HG03469 (cell line): ENCODE data around the gene DPEP3.
"Not testable (repeated sequence)": the region's sequence is repeated elsewhere in the genome, so short reads cannot be mapped to it uniquely, and the experiment has no call there.

Experiments
- ATAC-seq: cut with Tn5 transposase; IDR thresholded peaks from one replicate; pipeline ENCODE4 v1.9.1; 2021; ENCODE audit warnings: mild to moderate bottlenecking, moderate library complexity, moderate number of reproducible peaks; ENCODE audit not compliant: unreplicated experiment

The DPEP3 gene

GRCh38 chr16:67995423-67995822 is 15.1 kb upstream of the DPEP3 start:
- no peak for ATAC-seq

GRCh38 chr16:67994040-67994408 is 13.7 kb upstream of the DPEP3 start:
- ATAC-seq: not testable (repeated sequence)

- ATAC-seq: peak; percentile 47
Observed at GRCh38 chr16:67993207-67994039, 13.1 kb upstream of the DPEP3 start.

GRCh38 chr16:67992661-67993206 is 12.4 kb upstream of the DPEP3 start:
- no peak for ATAC-seq

- no peak for ATAC-seq
Observed at GRCh38 chr16:67990018-67990386, 9.7 kb upstream of the DPEP3 start.

- no peak for ATAC-seq
Observed at GRCh38 chr16:67989322-67990017, 9.2 kb upstream of the DPEP3 start.

GRCh38 chr16:67988675-67989074 is 8.4 kb upstream of the DPEP3 start:
- ATAC-seq: no peak

- ATAC-seq: no peak
Observed at GRCh38 chr16:67987460-67988160, 7.3 kb upstream of the DPEP3 start.

GRCh38 chr16:67986949-67987348 is 6.7 kb upstream of the DPEP3 start:
- no peak for ATAC-seq

- ATAC-seq: no peak
Observed at GRCh38 chr16:67982011-67982696, 1.9 kb upstream of the DPEP3 start.

GRCh38 chr16:67977469-67978227 is 2.7 kb downstream of the DPEP3 start:
- no peak for ATAC-seq

- ATAC-seq: no peak
Observed at GRCh38 chr16:67977005-67977404, 3.3 kb downstream of the DPEP3 start.

- ATAC-seq: no peak
Observed at GRCh38 chr16:67976205-67976604, 4.1 kb downstream of the DPEP3 start.

GRCh38 chr16:67975321-67976105 is 4.8 kb downstream of the DPEP3 start:
- no peak for ATAC-seq

- ATAC-seq: not testable (repeated sequence)
Observed at GRCh38 chr16:67972285-67972684, 8.0 kb downstream of the DPEP3 start.

- ATAC-seq: no peak
Observed at GRCh38 chr16:67971111-67971510, 9.2 kb downstream of the DPEP3 start.

GRCh38 chr16:67969254-67970039 is 10.9 kb downstream of the DPEP3 start:
- no peak for ATAC-seq

- ATAC-seq: peak; percentile 61
Observed at GRCh38 chr16:67968400-67969253, 11.7 kb downstream of the DPEP3 start, which contains the start of gene SLC12A4. Gene SLC12A4 (minus strand): TSS chr16:67968637. CDS start chr16:67968553, 84 bp downstream.
